Adipocyte (in vitro differentiated cells): ENCODE results near the gene CCDC78.

Source experiments
- DNase-seq: peaks from one replicate; pipeline ENCODE4 v3.0.0-alpha.2; 2015; ENCODE audit warnings: low read depth
- H3K27me3 ChIP-seq: replicated peaks from 2 replicates; pipeline ENCODE4 v1.7.0; 2013; ENCODE audit warnings: mild to moderate bottlenecking, low read length, moderate library complexity; ENCODE audit not compliant: control insufficient read depth, insufficient read depth
- H3K36me3 ChIP-seq: 2 replicates; pipeline ENCODE4 v1.7.0; 2013; ENCODE audit warnings: low read length, mild to moderate bottlenecking, moderate library complexity; ENCODE audit not compliant: control insufficient read depth, insufficient read depth, severe bottlenecking
- H3K4me1 ChIP-seq: 2 replicates; pipeline ENCODE4 v1.7.0; 2013; ENCODE audit warnings: mild to moderate bottlenecking, low read length, moderate library complexity; ENCODE audit not compliant: control insufficient read depth, insufficient read depth
- H3K4me3 ChIP-seq: 2 replicates; pipeline ENCODE4 v1.7.0; 2013; ENCODE audit warnings: mild to moderate bottlenecking, low read length, moderate library complexity
- H3K9ac ChIP-seq: 2 replicates; pipeline ENCODE4 v1.7.0; 2013; ENCODE audit warnings: mild to moderate bottlenecking, low read length, moderate library complexity
- H3K9me3 ChIP-seq: 2 replicates; pipeline ENCODE4 v1.7.0; 2013; ENCODE audit warnings: mild to moderate bottlenecking, low read length, moderate library complexity; ENCODE audit not compliant: control insufficient read depth

Gene CCDC78

GRCh38 chr16:726188-726437 is 130 bp downstream of the CCDC78 start:
- no peaks in the 10 kb centered on the region for H3K9me3 ChIP-seq
- H3K36me3 ChIP-seq, result no peaks in the 10 kb centered on the region
- DNase-seq, result no peak

GRCh38 chr16:725463-726187 is 618 bp downstream of the CCDC78 start:
- no peaks in the 10 kb centered on the region for H3K9me3 ChIP-seq
- H3K36me3 ChIP-seq, result no peaks in the 10 kb centered on the region
- H3K9ac ChIP-seq, result no peak overlapping the region
- no peaks in the 10 kb centered on the region for H3K27me3 ChIP-seq
- DNase-seq, result no peak
- peaks cover 10% of the 10 kb centered on the region for H3K4me1 ChIP-seq
- no peak overlapping the region for H3K4me3 ChIP-seq

More at GRCh38 chr16:726188-726437, 130 bp downstream of the CCDC78 start:
- Histone ChIP-seq H3K4me3 (no peak overlapping the region), H3K9ac (no peak overlapping the region), H3K4me1 (peaks cover 10% of the 10 kb centered on the region), H3K27me3 (no peaks in the 10 kb centered on the region)

- Histone ChIP-seq H3K4me3 (no peak overlapping the region), H3K4me1 (peaks cover 15% of the 10 kb centered on the region)
- no peak for DNase-seq
Observed at GRCh38 chr16:725041-725376, 1.2 kb downstream of the CCDC78 start.

GRCh38 chr16:724188-725040 is 1.8 kb downstream of the CCDC78 start:
- DNase-seq, result no peak

More at GRCh38 chr16:725041-725376, 1.2 kb downstream of the CCDC78 start:
- no peak overlapping the region for H3K9ac ChIP-seq
- no peaks in the 10 kb centered on the region for H3K27me3 ChIP-seq
- H3K36me3 ChIP-seq, result no peaks in the 10 kb centered on the region
- H3K9me3 ChIP-seq, result no peaks in the 10 kb centered on the region

GRCh38 chr16:723695-724094 is 2.5 kb downstream of the CCDC78 start:
- Histone ChIP-seq H3K4me3 (no peak overlapping the region), H3K9ac (no peak overlapping the region), H3K4me1 (peaks cover 18% of the 10 kb centered on the region), H3K27me3 (no peaks in the 10 kb centered on the region), H3K9me3 (no peaks in the 10 kb centered on the region), H3K36me3 (no peaks in the 10 kb centered on the region)
- no peak for DNase-seq

More at GRCh38 chr16:724188-725040, 1.8 kb downstream of the CCDC78 start:
- no peak overlapping the region for H3K9ac ChIP-seq
- peaks cover 18% of the 10 kb centered on the region for H3K4me1 ChIP-seq
- H3K36me3 ChIP-seq, result no peaks in the 10 kb centered on the region
- no peak overlapping the region for H3K4me3 ChIP-seq
- no peaks in the 10 kb centered on the region for H3K9me3 ChIP-seq
- H3K27me3 ChIP-seq, result no peaks in the 10 kb centered on the region

GRCh38 chr16:722835-723633 is 3.2 kb downstream of the CCDC78 start:
- DNase-seq, result no peak
- H3K9ac ChIP-seq, result no peak overlapping the region
- no peaks in the 10 kb centered on the region for H3K36me3 ChIP-seq

GRCh38 chr16:721765-722540 is 4.3 kb downstream of the CCDC78 start:
- Histone ChIP-seq H3K9ac (peak overlapping the region; percentile 97), H3K27me3 (no peaks in the 10 kb centered on the region), H3K36me3 (no peaks in the 10 kb centered on the region), H3K4me3 (peak overlapping the region; percentile 89), H3K9me3 (no peaks in the 10 kb centered on the region), H3K4me1 (peaks cover 12% of the 10 kb centered on the region)
- no peak for DNase-seq

More at GRCh38 chr16:722835-723633, 3.2 kb downstream of the CCDC78 start:
- Histone ChIP-seq H3K27me3 (no peaks in the 10 kb centered on the region), H3K9me3 (no peaks in the 10 kb centered on the region), H3K4me3 (no peak overlapping the region), H3K4me1 (peaks cover 16% of the 10 kb centered on the region)

GRCh38 chr16:720990-721764 is 5.1 kb downstream of the CCDC78 start, which contains the start of gene ANTKMT:
TSS of gene ANTKMT (plus strand) at chr16:721146. CDS start at chr16:721275, 129 bp downstream.
- no peaks in the 10 kb centered on the region for H3K27me3 ChIP-seq
- peaks cover 16% of the 10 kb centered on the region for H3K4me1 ChIP-seq
- peak; percentile 88 for DNase-seq
- H3K4me3 ChIP-seq, result peak within 1 kb of the TSS; percentile 89
- H3K36me3 ChIP-seq, result no peaks in the 10 kb centered on the region
- peak within 1 kb of the TSS; percentile 97 for H3K9ac ChIP-seq
- no peaks in the 10 kb centered on the region for H3K9me3 ChIP-seq

- Histone ChIP-seq H3K9me3 (no peaks in the 10 kb centered on the region), H3K9ac (peak overlapping the region; percentile 97), H3K4me3 (peak overlapping the region; percentile 89), H3K4me1 (peaks cover 21% of the 10 kb centered on the region), H3K27me3 (no peaks in the 10 kb centered on the region), H3K36me3 (no peaks in the 10 kb centered on the region)
- DNase-seq, result peak; percentile 76
Observed at GRCh38 chr16:720447-720989, 5.7 kb downstream of the CCDC78 start.
